K562 (cell line): ENCODE data around the gene GIPC3. TPM values are rescaled to one million over a fixed set of nuclear protein-coding genes. Genes with fewer than 3 reads are reported as not detected.

ENCODE experiments used
- AFF1 ChIP-seq, 2 experiments: fragments of 450-650 bp; IDR thresholded peaks; 2 replicates each; pipeline ENCODE4 v1.6.1; 2018; ENCODE audit warnings: mild to moderate bottlenecking in 2 of 2, low read depth in 1 of 2; ENCODE audit not compliant: partially characterized antibody in 2 of 2
- CTCF ChIP-seq, 3 experiments: IDR thresholded peaks in 2 of 3; conservative IDR thresholded peaks in 1 of 3; 2 replicates each; pipeline ENCODE4 v1.5.1; 2011 to 2012; ENCODE audit warnings: low read length in 3 of 3, mild to moderate bottlenecking in 3 of 3, control low read depth in 2 of 3, improper control_type of control experiment in 1 of 3, inconsistent platforms in 1 of 3, low read depth in 1 of 3, mixed read lengths in 1 of 3, moderate library complexity in 1 of 3; ENCODE audit not compliant: insufficient read depth in 2 of 3
- E4F1 ChIP-seq: fragments of 250-450 bp; sonication (Bioruptor Pico); IDR thresholded peaks from 2 replicates; pipeline ENCODE4 v1.5.0; 2021; ENCODE audit warnings: mild to moderate bottlenecking, borderline replicate concordance
- RBM22 ChIP-seq: fragments of 200-400 bp; formaldehyde crosslinking; IDR thresholded peaks from 2 replicates; pipeline ENCODE4 v1.6.1; 2018; ENCODE audit warnings: low read length, low read depth; ENCODE audit not compliant: poor library complexity, severe bottlenecking
- SMARCA4 ChIP-seq: fragments of 450-650 bp; IDR thresholded peaks from 2 replicates; pipeline ENCODE4 v1.6.1; 2016
- SMARCA5 ChIP-seq: fragments of 450-650 bp; IDR thresholded peaks from 2 replicates; pipeline ENCODE4 v1.6.1; 2016
- ZBTB7A ChIP-seq: IDR thresholded peaks from 2 replicates; pipeline ENCODE4 v1.6.1; 2011; ENCODE audit warnings: low read depth, mild to moderate bottlenecking, low read length, moderate library complexity, borderline replicate concordance; ENCODE audit not compliant: control insufficient read depth
- ZBTB8A ChIP-seq: fragments of 450-650 bp; IDR thresholded peaks from 2 replicates; pipeline ENCODE4 v1.6.1; 2018; ENCODE audit warnings: mild to moderate bottlenecking, moderate library complexity; ENCODE audit not compliant: partially characterized antibody
- ZC3H4 ChIP-seq: sonication (generic); formaldehyde crosslinking; IDR thresholded peaks from 2 replicates; pipeline ENCODE4 v1.9.0; 2021; ENCODE audit warnings: missing genetic modification reagents, borderline replicate concordance
- ZNF133 ChIP-seq: fragments of 250-450 bp; sonication (Bioruptor Pico); IDR thresholded peaks from 2 replicates; pipeline ENCODE4 v1.4.0; 2020; ENCODE audit warnings: mild to moderate bottlenecking
- polyA plus RNA-seq, 8 experiments: library from polyadenylated mRNA; depleted of rRNA in 4 of 8; stranded (reverse) in 5 of 8; unstranded in 3 of 8; fragments of >200 nt; fragmentation: Nextera tagmentation in 2 of 8; fragmentation: Illumina TruSeq in 1 of 8; extraction: Ambion mirVana in 2 of 8; extraction: Trizol in 1 of 8; gene quantifications; 2 replicates each; pipeline versions ENCODE4 v1.2.1 to v1.2.3, GENCODE V29; 2011 to 2014; ENCODE audit warnings: inconsistent platforms in 1 of 8, missing spikeins in 1 of 8
- total RNA-seq, 7 experiments: library from RNA; depleted of rRNA in 6 of 7; stranded (reverse); fragments of >200 nt in 6 of 7; fragmentation: Illumina TruSeq in 2 of 7; extraction: Trizol in 2 of 7; gene quantifications; 2 replicates each; pipeline versions ENCODE4 v1.2.1 to v1.2.3, GENCODE V29; 2011 to 2021; ENCODE audit warnings: low replicate concordance in 1 of 7
- TF ChIP-seq, protein P1 (sequence below): fragments of 450-650 bp; formaldehyde crosslinking; conservative IDR thresholded peaks from 2 replicates; pipeline ENCODE4 v1.4.0; 2022; ENCODE audit warnings: mild to moderate bottlenecking, missing genetic modification characterization

Gene GIPC3
- total and polyA plus RNA-seq, 9 of the 15 experiments (the other 6 are each of a cell fraction or from before 2014, with no cell fraction given) = 0.03 to 3.6 (median 1.5) TPM; not detected in 1

DNA sequence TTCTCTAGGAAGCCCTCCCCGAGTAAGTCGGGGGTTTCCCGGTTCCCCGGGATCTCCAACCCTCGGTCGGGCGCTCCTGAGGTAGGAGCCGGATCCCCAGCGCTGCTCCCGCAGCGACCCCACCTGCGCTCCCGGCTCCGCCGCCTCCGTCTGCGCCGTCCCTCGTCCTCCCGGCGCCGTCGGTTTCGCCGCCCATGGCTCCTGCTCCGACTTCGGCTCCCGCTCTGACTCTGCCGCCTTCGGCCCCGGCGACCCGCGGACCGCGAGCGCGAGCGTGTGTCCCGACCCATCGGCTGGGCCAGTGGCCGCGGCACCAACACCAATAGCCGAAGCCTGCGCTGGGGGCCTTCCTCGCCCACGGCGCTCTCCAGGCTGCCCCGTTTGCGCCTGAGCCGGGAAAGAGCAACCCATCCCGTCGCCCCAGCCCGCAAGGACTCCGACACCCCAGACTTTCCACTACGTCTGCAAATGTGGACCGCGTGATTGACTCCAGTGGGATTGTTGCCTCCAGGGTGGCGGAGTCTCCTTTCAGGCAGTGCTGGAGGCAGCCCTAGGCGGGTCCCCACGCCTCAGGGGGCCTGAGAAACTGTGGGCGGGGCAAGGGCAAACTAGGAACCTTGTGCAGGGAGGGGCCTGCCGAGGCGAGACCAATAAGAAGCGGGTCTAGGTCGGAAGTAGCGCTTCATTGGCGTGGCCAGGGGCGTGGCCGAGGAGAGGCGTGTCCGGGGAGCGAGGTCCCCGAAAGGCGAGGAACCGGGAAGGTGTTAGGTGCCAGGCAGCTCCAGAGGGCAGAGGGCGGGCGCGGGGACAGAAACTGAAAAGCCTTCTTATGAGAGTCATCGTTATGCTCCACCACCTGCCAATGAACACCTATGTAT lies 41.4 kb downstream of the GIPC3 start, which contains the start of gene CACTIN (continued):
- peak in 1 of 2 experiments; percentile 45 for TF ChIP-seq AFF1 (IDR thresholded peaks at IDR 0.05; ENCODE audit: low read depth in 1 of 2, partially characterized antibody in 2 of 2)
- TF ChIP-seq RBM22 = peak; percentile 27
- TF ChIP-seq, protein P1, sequence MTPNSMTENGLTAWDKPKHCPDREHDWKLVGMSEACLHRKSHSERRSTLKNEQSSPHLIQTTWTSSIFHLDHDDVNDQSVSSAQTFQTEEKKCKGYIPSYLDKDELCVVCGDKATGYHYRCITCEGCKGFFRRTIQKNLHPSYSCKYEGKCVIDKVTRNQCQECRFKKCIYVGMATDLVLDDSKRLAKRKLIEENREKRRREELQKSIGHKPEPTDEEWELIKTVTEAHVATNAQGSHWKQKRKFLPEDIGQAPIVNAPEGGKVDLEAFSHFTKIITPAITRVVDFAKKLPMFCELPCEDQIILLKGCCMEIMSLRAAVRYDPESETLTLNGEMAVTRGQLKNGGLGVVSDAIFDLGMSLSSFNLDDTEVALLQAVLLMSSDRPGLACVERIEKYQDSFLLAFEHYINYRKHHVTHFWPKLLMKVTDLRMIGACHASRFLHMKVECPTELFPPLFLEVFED = no peak
- no peak for TF ChIP-seq SMARCA5
- no peak for TF ChIP-seq E4F1 (CRISPR knock-in tag)
- TF ChIP-seq ZC3H4 = no peak
- TF ChIP-seq CTCF (IDR thresholded peaks at IDR 0.05 in 2 of 3, conservative IDR thresholded peaks at IDR 0.05 in 1 of 3; ENCODE audit: insufficient read depth in 2 of 3, low read depth in 1 of 3, low read length in 3 of 3) = no peak
- 0 out of 2 replicates have a peak, but pooled peaks have one; percentile 25 for TF ChIP-seq SMARCA4
- TF ChIP-seq ZBTB8A = no peak
- peak; percentile 28; the same call in 1 of the 2 replicates for TF ChIP-seq ZBTB7A
- no peak for TF ChIP-seq ZNF133 (CRISPR knock-in tag)
